ENCODE data around the gene MEMO1.

DNA sequence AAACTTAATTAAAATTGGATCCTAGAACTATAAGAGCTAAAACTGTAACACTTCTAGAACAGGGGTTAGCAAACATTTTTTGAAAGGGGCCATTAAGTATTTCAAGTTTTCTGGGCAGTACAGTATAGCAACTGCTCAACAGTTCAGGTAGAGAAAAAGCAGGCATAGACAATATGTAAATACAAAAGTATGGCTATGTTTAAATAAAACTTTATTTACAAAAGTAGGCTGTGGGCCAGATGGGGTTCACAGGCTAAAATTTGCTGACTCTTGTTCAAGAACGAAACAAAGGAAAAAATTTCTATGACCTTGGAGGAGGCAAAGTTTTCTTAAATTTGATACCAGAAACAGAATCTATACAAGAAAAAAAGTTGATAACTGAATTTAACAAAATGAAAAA lies 114.5 kb downstream of the MEMO1 start:
- TF ChIP-seq, protein P1, sequence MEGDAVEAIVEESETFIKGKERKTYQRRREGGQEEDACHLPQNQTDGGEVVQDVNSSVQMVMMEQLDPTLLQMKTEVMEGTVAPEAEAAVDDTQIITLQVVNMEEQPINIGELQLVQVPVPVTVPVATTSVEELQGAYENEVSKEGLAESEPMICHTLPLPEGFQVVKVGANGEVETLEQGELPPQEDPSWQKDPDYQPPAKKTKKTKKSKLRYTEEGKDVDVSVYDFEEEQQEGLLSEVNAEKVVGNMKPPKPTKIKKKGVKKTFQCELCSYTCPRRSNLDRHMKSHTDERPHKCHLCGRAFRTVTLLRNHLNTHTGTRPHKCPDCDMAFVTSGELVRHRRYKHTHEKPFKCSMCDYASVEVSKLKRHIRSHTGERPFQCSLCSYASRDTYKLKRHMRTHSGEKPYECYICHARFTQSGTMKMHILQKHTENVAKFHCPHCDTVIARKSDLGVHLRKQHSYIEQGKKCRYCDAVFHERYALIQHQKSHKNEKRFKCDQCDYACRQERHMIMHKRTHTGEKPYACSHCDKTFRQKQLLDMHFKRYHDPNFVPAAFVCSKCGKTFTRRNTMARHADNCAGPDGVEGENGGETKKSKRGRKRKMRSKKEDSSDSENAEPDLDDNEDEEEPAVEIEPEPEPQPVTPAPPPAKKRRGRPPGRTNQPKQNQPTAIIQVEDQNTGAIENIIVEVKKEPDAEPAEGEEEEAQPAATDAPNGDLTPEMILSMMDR (IDR thresholded peaks at IDR 0.05) = no peak
- no peak for TF ChIP-seq ZFX (IDR thresholded peaks at IDR 0.05; ENCODE audit: borderline replicate concordance)

All from 22Rv1 (cell line).